ENCODE data around the gene NT5C3A.
"Not testable (repeated sequence)": the region's sequence is repeated elsewhere in the genome, so short reads cannot be mapped to it uniquely, and the experiment has no call there.

The NT5C3A gene

DNA sequence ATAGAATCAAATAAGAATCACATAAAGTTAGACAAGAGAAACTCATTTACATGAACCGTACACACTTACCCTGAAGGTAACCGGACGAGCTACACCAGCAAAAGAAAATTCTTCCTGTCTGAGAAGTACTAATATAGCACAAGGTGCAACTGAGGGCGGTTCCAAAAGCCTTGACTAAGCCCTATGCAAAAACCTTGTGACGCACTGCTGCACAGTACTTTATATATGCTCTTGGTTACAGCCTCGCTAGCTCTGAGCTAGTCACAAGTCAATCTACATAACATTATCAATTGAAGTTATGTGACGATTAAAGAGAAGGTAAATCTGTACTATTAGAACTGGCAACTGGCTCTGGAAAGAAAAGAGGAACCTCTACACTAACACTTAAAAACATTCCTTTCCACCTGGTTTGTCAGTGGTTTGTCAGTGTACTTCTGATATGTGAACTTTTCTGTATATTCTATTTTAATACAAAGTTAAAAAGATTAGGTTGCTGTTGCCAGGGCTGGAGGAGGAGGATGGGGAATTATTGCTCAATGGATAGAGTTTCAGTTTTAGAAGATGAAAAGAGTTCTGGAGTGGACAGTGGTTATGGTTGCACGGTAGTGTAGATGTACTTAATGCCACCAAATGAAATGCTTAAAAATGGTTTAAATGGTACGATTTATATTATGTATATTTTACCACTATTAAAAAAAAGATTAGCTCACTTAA, 21.6 kb downstream of the NT5C3A start:
- H3K9me3 ChIP-seq (ENCODE audit: control insufficient read depth in 2 of 2, low read length in 2 of 2): no peaks in the 10 kb centered on the region
- H3K9ac ChIP-seq (ENCODE audit: low read length in 2 of 2): no peak overlapping the region

GRCh38 chr7:33039903-33040292, 22.7 kb downstream of the NT5C3A start:
- no peaks in the 10 kb centered on the region for H3K36me3 ChIP-seq (ENCODE audit: control insufficient read depth in 2 of 2, insufficient read depth in 2 of 2, low read length in 2 of 2)
- no peak overlapping the region for H3K27ac ChIP-seq (ENCODE audit: low read length)
- peak overlapping the region; percentile 1 to 57 for H3K9ac ChIP-seq (ENCODE audit: low read length in 2 of 2)
- H3K9me3 ChIP-seq (ENCODE audit: control insufficient read depth in 2 of 2, low read length in 2 of 2): no peaks in the 10 kb centered on the region
- H3K4me1 ChIP-seq (ENCODE audit: control insufficient read depth, insufficient read depth, low read length): no peaks in the 10 kb centered on the region
- peak overlapping the region; percentile 58 to 67 for H3K4me3 ChIP-seq (ENCODE audit: low read length in 2 of 2)
- H3K27me3 ChIP-seq (ENCODE audit: control insufficient read depth in 1 of 2, insufficient read depth in 2 of 2, low read length in 2 of 2): no peaks in the 10 kb centered on the region

More for the DNA sequence above, 21.6 kb downstream of the NT5C3A start:
- Histone ChIP-seq H3K4me3 (ENCODE audit: low read length in 2 of 2) (peak overlapping the region in 1 of 2 donors; percentile 5), H3K27me3 (ENCODE audit: control insufficient read depth in 1 of 2, insufficient read depth in 2 of 2, low read length in 2 of 2) (no peaks in the 10 kb centered on the region), H3K4me1 (ENCODE audit: control insufficient read depth, insufficient read depth, low read length) (no peaks in the 10 kb centered on the region), H3K27ac (ENCODE audit: low read length) (no peak overlapping the region), H3K36me3 (ENCODE audit: control insufficient read depth in 2 of 2, insufficient read depth in 2 of 2, low read length in 2 of 2) (no peaks in the 10 kb centered on the region)

GRCh38 chr7:33039257-33039902, 23.2 kb downstream of the NT5C3A start:
- H3K27ac ChIP-seq (ENCODE audit: low read length): no peak overlapping the region
- no peaks in the 10 kb centered on the region for H3K4me1 ChIP-seq (ENCODE audit: control insufficient read depth, insufficient read depth, low read length)
- H3K36me3 ChIP-seq (ENCODE audit: control insufficient read depth in 2 of 2, insufficient read depth in 2 of 2, low read length in 2 of 2): no peaks in the 10 kb centered on the region
- peak overlapping the region; percentile 58 to 67 for H3K4me3 ChIP-seq (ENCODE audit: low read length in 2 of 2)
- no peaks in the 10 kb centered on the region for H3K27me3 ChIP-seq (ENCODE audit: control insufficient read depth in 1 of 2, insufficient read depth in 2 of 2, low read length in 2 of 2)
- H3K9ac ChIP-seq (ENCODE audit: low read length in 2 of 2): peak overlapping the region; percentile 1 to 57
- no peaks in the 10 kb centered on the region for H3K9me3 ChIP-seq (ENCODE audit: control insufficient read depth in 2 of 2, low read length in 2 of 2)

DNA sequence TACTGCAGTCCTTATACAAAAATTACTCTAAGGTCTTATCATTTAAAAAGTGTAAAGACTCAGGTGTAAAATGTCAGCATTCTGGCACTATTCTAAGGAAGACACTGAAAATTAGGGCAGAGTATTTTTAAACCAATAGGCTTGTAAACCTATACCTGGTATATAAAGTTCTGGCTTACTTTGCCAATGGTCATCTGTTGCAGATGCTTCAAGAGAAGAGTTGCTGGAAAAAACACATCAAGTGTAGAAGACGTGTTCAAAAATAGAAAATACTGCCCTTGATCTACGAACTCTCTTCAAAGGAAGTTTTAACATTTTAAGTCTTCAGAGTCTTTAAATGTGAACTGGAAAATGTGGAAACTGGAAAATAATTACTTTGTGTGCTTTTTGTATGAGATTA, 23.9 kb downstream of the NT5C3A start:
- H3K27ac ChIP-seq (ENCODE audit: low read length): no peak overlapping the region
- H3K27me3 ChIP-seq (ENCODE audit: control insufficient read depth in 1 of 2, insufficient read depth in 2 of 2, low read length in 2 of 2): no peaks in the 10 kb centered on the region
- no peaks in the 10 kb centered on the region for H3K4me1 ChIP-seq (ENCODE audit: control insufficient read depth, insufficient read depth, low read length)
- no peaks in the 10 kb centered on the region for H3K9me3 ChIP-seq (ENCODE audit: control insufficient read depth in 2 of 2, low read length in 2 of 2)
- peak overlapping the region in 1 of 2 donors; percentile 57 for H3K9ac ChIP-seq (ENCODE audit: low read length in 2 of 2)
- no peaks in the 10 kb centered on the region for H3K36me3 ChIP-seq (ENCODE audit: control insufficient read depth in 2 of 2, insufficient read depth in 2 of 2, low read length in 2 of 2)
- H3K4me3 ChIP-seq (ENCODE audit: low read length in 2 of 2): peak overlapping the region in 1 of 2 donors; percentile 67

GRCh38 chr7:33035776-33036175, 26.8 kb downstream of the NT5C3A start:
- H3K27ac ChIP-seq (ENCODE audit: low read length): no peak overlapping the region
- H3K4me1 ChIP-seq (ENCODE audit: control insufficient read depth, insufficient read depth, low read length): no peaks in the 10 kb centered on the region
- no peaks in the 10 kb centered on the region for H3K36me3 ChIP-seq (ENCODE audit: control insufficient read depth in 2 of 2, insufficient read depth in 2 of 2, low read length in 2 of 2)

GRCh38 chr7:33024189-33024757, 38.3 kb downstream of the NT5C3A start:
- no peaks in the 10 kb centered on the region for H3K4me1 ChIP-seq (ENCODE audit: control insufficient read depth, insufficient read depth, low read length)
- no peak overlapping the region for H3K9ac ChIP-seq (ENCODE audit: low read length in 2 of 2)
- peaks cover 2 to 3% of the 10 kb centered on the region in 2 donors for H3K36me3 ChIP-seq (ENCODE audit: control insufficient read depth in 2 of 2, insufficient read depth in 2 of 2, low read length in 2 of 2)
- H3K27me3 ChIP-seq (ENCODE audit: control insufficient read depth in 1 of 2, insufficient read depth in 2 of 2, low read length in 2 of 2): no peaks in the 10 kb centered on the region
- no peaks in the 10 kb centered on the region for H3K9me3 ChIP-seq (ENCODE audit: control insufficient read depth in 2 of 2, low read length in 2 of 2)
- no peak overlapping the region for H3K27ac ChIP-seq (ENCODE audit: low read length)
- H3K4me3 ChIP-seq (ENCODE audit: low read length in 2 of 2): no peak overlapping the region

More at GRCh38 chr7:33035776-33036175, 26.8 kb downstream of the NT5C3A start:
- H3K27me3 ChIP-seq (ENCODE audit: control insufficient read depth in 1 of 2, insufficient read depth in 2 of 2, low read length in 2 of 2): no peaks in the 10 kb centered on the region
- H3K4me3 ChIP-seq (ENCODE audit: low read length in 2 of 2): no peak overlapping the region
- no peaks in the 10 kb centered on the region for H3K9me3 ChIP-seq (ENCODE audit: control insufficient read depth in 2 of 2, low read length in 2 of 2)
- H3K9ac ChIP-seq (ENCODE audit: low read length in 2 of 2): no peak overlapping the region

- no peaks in the 10 kb centered on the region for H3K4me1 ChIP-seq (ENCODE audit: control insufficient read depth, insufficient read depth, low read length)
- H3K36me3 ChIP-seq (ENCODE audit: control insufficient read depth in 2 of 2, insufficient read depth in 2 of 2, low read length in 2 of 2): peaks cover 11 to 14% of the 10 kb centered on the region in 2 donors
- H3K9ac ChIP-seq (ENCODE audit: low read length in 2 of 2): no peak overlapping the region
- H3K27ac ChIP-seq (ENCODE audit: low read length): no peak overlapping the region
- no peaks in the 10 kb centered on the region for H3K9me3 ChIP-seq (ENCODE audit: control insufficient read depth in 2 of 2, low read length in 2 of 2)
- H3K4me3 ChIP-seq (ENCODE audit: low read length in 2 of 2): no peak overlapping the region
- H3K27me3 ChIP-seq (ENCODE audit: control insufficient read depth in 1 of 2, insufficient read depth in 2 of 2, low read length in 2 of 2): no peaks in the 10 kb centered on the region
These were observed 50.2 kb downstream of the NT5C3A start for GRCh38 chr7:33012364-33012763.

DNA sequence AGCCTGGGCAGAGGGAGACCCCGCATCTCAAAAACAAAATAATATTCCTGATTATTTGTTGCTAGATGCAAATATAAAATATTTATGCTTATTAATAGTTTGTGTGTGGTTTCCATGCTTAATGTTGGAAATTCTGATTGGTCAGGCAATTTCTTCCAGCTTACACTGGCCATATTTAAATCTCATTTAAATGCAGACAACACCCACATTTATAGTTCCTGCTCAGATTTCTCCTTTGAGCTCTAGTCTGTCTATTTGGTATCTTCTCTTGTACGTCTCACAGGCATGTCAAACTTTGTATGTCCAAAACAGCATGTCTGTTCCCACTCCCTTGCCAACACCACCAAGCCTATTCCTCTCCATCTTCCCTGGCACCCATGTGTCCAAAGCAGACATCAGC, 52.8 kb downstream of the NT5C3A start:
- Histone ChIP-seq H3K36me3 (ENCODE audit: control insufficient read depth in 2 of 2, insufficient read depth in 2 of 2, low read length in 2 of 2) (peaks cover 6 to 9% of the 10 kb centered on the region in 2 donors), H3K4me3 (ENCODE audit: low read length in 2 of 2) (no peak overlapping the region), H3K9ac (ENCODE audit: low read length in 2 of 2) (no peak overlapping the region), H3K27ac (ENCODE audit: low read length) (no peak overlapping the region), H3K4me1 (ENCODE audit: control insufficient read depth, insufficient read depth, low read length) (no peaks in the 10 kb centered on the region), H3K27me3 (ENCODE audit: control insufficient read depth in 1 of 2, insufficient read depth in 2 of 2, low read length in 2 of 2) (no peaks in the 10 kb centered on the region), H3K9me3 (ENCODE audit: control insufficient read depth in 2 of 2, low read length in 2 of 2) (no peaks in the 10 kb centered on the region)

DNA sequence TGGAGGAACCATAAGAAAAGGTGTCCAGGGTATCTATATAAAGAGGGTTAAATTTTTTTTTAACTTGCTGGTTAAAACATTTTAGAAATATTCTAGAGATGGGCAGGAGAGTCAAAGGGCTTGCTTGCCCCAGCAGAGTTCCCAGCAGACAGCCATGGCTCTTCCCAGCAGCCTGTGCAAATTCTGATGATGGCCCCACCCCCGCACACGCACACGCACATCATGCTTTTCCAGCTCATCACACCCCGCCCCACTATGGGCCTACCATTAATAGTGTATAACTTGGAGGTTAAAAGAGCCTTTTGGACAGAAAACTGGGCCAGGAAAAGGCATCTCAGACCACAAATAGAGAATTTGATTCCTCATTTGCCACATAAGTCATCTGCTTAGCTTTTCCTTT, 56.9 kb downstream of the NT5C3A start:
- not testable (repeated sequence) for H3K4me3 ChIP-seq (ENCODE audit: low read length in 2 of 2); H3K9me3 ChIP-seq (ENCODE audit: control insufficient read depth in 2 of 2, low read length in 2 of 2); H3K27me3 ChIP-seq (ENCODE audit: control insufficient read depth in 1 of 2, insufficient read depth in 2 of 2, low read length in 2 of 2); H3K36me3 ChIP-seq (ENCODE audit: control insufficient read depth in 2 of 2, insufficient read depth in 2 of 2, low read length in 2 of 2); H3K9ac ChIP-seq (ENCODE audit: low read length in 2 of 2); H3K27ac ChIP-seq (ENCODE audit: low read length); H3K4me1 ChIP-seq (ENCODE audit: control insufficient read depth, insufficient read depth, low read length)

DNA sequence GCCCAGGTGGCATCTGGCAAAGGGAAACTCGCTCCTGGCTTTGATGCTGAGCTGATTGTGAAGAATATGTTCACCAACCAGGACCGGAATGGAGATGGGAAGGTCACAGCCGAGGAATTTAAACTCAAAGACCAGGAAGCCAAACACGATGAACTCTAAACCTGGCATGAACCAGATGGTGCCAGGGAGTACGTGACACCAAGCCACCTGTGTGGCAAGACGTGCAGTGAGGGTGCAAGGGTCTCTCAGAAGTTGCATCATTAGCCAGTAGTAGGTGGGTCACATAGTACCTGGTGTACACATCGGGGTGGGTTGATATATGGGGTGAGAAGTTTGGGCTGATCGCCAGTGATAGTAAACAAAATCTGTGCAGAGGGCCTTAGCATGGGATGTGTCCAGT, 57.4 kb downstream of the NT5C3A start:
- not testable (repeated sequence) for H3K4me3 ChIP-seq (ENCODE audit: low read length in 2 of 2); H3K27ac ChIP-seq (ENCODE audit: low read length); H3K9me3 ChIP-seq (ENCODE audit: control insufficient read depth in 2 of 2, low read length in 2 of 2); H3K27me3 ChIP-seq (ENCODE audit: control insufficient read depth in 1 of 2, insufficient read depth in 2 of 2, low read length in 2 of 2); H3K9ac ChIP-seq (ENCODE audit: low read length in 2 of 2); H3K36me3 ChIP-seq (ENCODE audit: control insufficient read depth in 2 of 2, insufficient read depth in 2 of 2, low read length in 2 of 2); H3K4me1 ChIP-seq (ENCODE audit: control insufficient read depth, insufficient read depth, low read length)

DNA sequence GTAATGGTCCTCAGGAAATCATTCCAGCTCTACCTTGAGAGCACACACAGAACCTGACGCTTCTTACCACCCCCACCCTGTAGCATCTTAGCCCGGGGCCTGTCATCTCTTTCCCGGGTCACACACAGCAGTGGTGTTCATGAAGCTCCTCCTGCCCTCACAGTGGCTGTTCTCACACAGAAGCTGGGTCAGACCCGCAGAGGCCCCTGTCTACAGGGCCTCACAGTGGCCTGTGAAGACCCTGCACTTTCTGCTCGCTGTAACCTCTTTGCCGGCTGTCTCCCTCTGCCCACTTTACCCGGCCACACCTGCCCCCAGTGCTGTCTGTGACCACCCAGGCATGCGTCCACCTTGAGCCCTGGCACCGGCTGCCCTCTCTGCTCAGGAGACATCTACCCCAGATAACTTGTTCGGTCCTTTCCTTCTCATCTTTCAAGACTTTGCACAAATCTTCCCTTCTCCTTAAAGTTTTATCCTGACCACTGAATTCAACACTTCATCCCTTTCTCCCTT, 58.4 kb downstream of the NT5C3A start:
- H3K27ac ChIP-seq (ENCODE audit: low read length); H3K9me3 ChIP-seq (ENCODE audit: control insufficient read depth in 2 of 2, low read length in 2 of 2); H3K27me3 ChIP-seq (ENCODE audit: control insufficient read depth in 1 of 2, insufficient read depth in 2 of 2, low read length in 2 of 2); H3K4me1 ChIP-seq (ENCODE audit: control insufficient read depth, insufficient read depth, low read length); H3K36me3 ChIP-seq (ENCODE audit: control insufficient read depth in 2 of 2, insufficient read depth in 2 of 2, low read length in 2 of 2); H3K4me3 ChIP-seq (ENCODE audit: low read length in 2 of 2); H3K9ac ChIP-seq (ENCODE audit: low read length in 2 of 2): not testable (repeated sequence)

Measured in stomach smooth muscle (tissue), 2 donors.